T-cell (primary cell): ENCODE data around the gene GNAS-AS1. TPM values are rescaled to one million over a fixed set of nuclear protein-coding genes. Genes with fewer than 3 reads are reported as not detected.
"Not testable (repeated sequence)": the region's sequence is repeated elsewhere in the genome, so short reads cannot be mapped to it uniquely, and the experiment has no call there.

Experiments
- ATAC-seq, 4 experiments: fragments of 200-7000 bp in 3 of 4; fragments of 150-1000 bp in 1 of 4; cut with Tn5 transposase; replicated peaks in 1 of 4; 1 replicate in 3 of 4; 2 replicates in 1 of 4; pipeline ENCODE4 v1.10.0; 2021; ENCODE audit warnings: moderate library complexity in 3 of 4, mild to moderate bottlenecking in 2 of 4, moderate number of reproducible peaks in 1 of 4
- CTCF ChIA-PET, 2 donors: fragments of 300-600 bp; sonication (Branson Sonifier 250); formaldehyde crosslinking; loops; one replicate each; lab custom pipeline; 2022; ENCODE audit warnings: antibody characterized with exemption in 2 of 2; lab: Charles Lee
- POLR2A ChIA-PET, 2 donors: fragments of 300-600 bp; sonication (Branson Sonifier 250); formaldehyde crosslinking; loops; one replicate each; lab custom pipeline; 2022; ENCODE audit warnings: antibody characterized with exemption in 2 of 2; lab: Charles Lee
- DNase-seq, 35 experiments: peaks; one replicate each; pipeline versions ENCODE4 v3.0.0 to v3.0.0-alpha.2; 2013 to 2023
- H3K27ac ChIP-seq: one replicate; pipeline ENCODE4 v1.5.1; 2013; ENCODE audit warnings: low read length
- H3K27me3 ChIP-seq, 2 experiments: replicated peaks in 1 of 2; 1 replicate in 1 of 2; 2 replicates in 1 of 2; pipeline versions ENCODE4 v1.6.1 to v1.7.0; 2013; ENCODE audit warnings: low read length in 1 of 2, mixed read lengths in 1 of 2; ENCODE audit not compliant: control insufficient read depth in 2 of 2, insufficient read depth in 2 of 2; ENCODE audit errors: extremely low read depth in 1 of 2
- H3K36me3 ChIP-seq, 2 donors: 1 replicate in 1 of 2; 2 replicates in 1 of 2; pipeline versions ENCODE4 v1.6.1 to v1.7.0; 2013; ENCODE audit warnings: low read length in 1 of 2; ENCODE audit not compliant: control insufficient read depth in 2 of 2, insufficient read depth in 1 of 2; ENCODE audit errors: extremely low read depth in 1 of 2
- H3K4me1 ChIP-seq, 2 experiments: 1 replicate in 1 of 2; 2 replicates in 1 of 2; pipeline versions ENCODE4 v1.6.1 to v1.7.0; 2013; ENCODE audit warnings: low read length in 2 of 2, mixed read lengths in 1 of 2; ENCODE audit not compliant: insufficient read depth in 2 of 2, control insufficient read depth in 1 of 2; ENCODE audit errors: extremely low read depth in 1 of 2
- H3K4me3 ChIP-seq, 2 donors: 1 replicate in 1 of 2; 2 replicates in 1 of 2; pipeline versions ENCODE4 v1.5.1 to v1.7.0; 2013; ENCODE audit warnings: mild to moderate bottlenecking in 2 of 2, low read length in 1 of 2, moderate library complexity in 1 of 2; ENCODE audit not compliant: control insufficient read depth in 1 of 2; ENCODE audit errors: extremely low read depth in 1 of 2
- H3K9me3 ChIP-seq: 2 replicates; pipeline ENCODE4 v1.7.0; 2013
- H3K27ac Mint-ChIP-seq, 2 donors: one replicate each; pipeline ENCODE4 v1.8.0; 2020 to 2021; ENCODE audit warnings: mild to moderate bottlenecking in 2 of 2, mixed read lengths in 2 of 2
- H3K27me3 Mint-ChIP-seq, 2 donors: one replicate each; pipeline ENCODE4 v1.8.0; 2021 to 2022; ENCODE audit warnings: mixed read lengths in 2 of 2
- H3K36me3 Mint-ChIP-seq: one replicate; pipeline ENCODE4 v1.8.0; 2021; ENCODE audit warnings: mixed read lengths
- H3K4me1 Mint-ChIP-seq, 3 donors: one replicate each; pipeline ENCODE4 v1.8.0; 2020 to 2022; ENCODE audit warnings: mixed read lengths in 3 of 3, mild to moderate bottlenecking in 1 of 3
- H3K4me3 Mint-ChIP-seq, 3 donors: one replicate each; pipeline ENCODE4 v1.8.0; 2020 to 2022; ENCODE audit warnings: mild to moderate bottlenecking in 3 of 3, mixed read lengths in 3 of 3, moderate library complexity in 3 of 3
- H3K9me3 Mint-ChIP-seq, 3 donors: one replicate each; pipeline ENCODE4 v1.8.0; 2020 to 2022; ENCODE audit warnings: mixed read lengths in 3 of 3
- WGBS: methylation state at CpG from one replicate; pipeline ENCODE4 v1.1.5; 2013; ENCODE audit warnings: missing lambda C conversion rate; ENCODE audit not compliant: insufficient coverage; 5-methylcytosine and 5-hydroxymethylcytosine counted together
- total RNA-seq, 35 experiments: library from RNA in 6 of 35; stranded (reverse) in 6 of 35; fragments of 120-200 nt in 1 of 35; gene quantifications; one replicate each; pipeline versions ENCODE4 v1.2.1 to v1.2.4 and lab custom pipeline; 2013 to 2026

GNAS-AS1 gene
- total RNA-seq, 5 donors from 2014 or later (not counting 1 experiment from before 2014, with no cell fraction given) = 1.1 to 1.7 (median 1.5) TPM

DNA sequence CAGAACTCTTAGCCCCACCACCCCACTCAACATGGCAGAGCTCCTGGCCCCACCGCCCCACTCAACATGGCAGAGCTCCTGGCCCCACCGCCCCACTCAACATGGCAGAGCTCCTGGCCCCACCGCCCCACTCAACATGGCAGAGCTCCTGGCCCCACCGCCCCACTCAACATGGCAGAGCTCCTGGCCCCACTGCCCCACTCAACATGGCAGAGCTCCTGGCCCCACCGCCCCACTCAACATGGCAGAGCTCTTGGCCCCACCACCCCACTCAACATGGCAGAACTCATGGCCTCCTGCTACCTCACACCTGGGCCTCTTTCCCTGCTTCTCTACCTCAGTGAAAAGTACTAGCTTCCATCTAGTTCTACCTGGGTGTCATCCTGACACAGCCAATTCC is 21.9 kb downstream of the GNAS-AS1 start:
- H3K27ac ChIP-seq, H3K9me3 Mint-ChIP-seq, H3K9me3 ChIP-seq, H3K4me1 Mint-ChIP-seq, H3K36me3 ChIP-seq, POLR2A ChIA-PET, H3K4me3 Mint-ChIP-seq, H3K4me1 ChIP-seq, H3K27me3 ChIP-seq, H3K36me3 Mint-ChIP-seq, ATAC-seq, H3K27ac Mint-ChIP-seq, H3K4me3 ChIP-seq, DNase-seq, CTCF ChIA-PET: not testable (repeated sequence)
- WGBS = 100% methylated on average over 1 of the region's 5 CpGs
- peaks cover 10 to 18% of the 10 kb centered on the region in 2 donors for H3K27me3 Mint-ChIP-seq

DNA sequence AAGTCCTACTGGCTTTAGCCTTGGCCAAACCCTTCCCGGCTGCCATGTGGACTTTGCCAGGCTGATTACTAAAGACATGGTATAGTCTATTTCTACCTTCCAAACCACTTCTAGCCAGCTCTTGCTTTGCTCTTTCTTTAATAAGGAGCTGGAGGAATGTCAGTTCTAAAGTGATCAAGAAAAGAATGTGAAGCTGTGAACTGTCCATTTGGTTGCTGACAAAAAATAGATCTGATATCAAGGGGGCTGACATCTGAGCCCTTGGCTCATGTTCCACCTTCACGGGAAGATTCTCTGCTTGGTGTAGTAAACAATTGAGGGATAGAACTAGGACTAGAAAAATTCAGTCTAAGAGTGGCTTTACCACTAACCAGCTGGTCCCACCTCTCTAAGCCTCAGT is 22.6 kb downstream of the GNAS-AS1 start:
- no peaks in the 10 kb centered on the region for H3K4me1 ChIP-seq
- H3K27me3 ChIP-seq = peaks cover 0 to 5% of the 10 kb centered on the region in 2 experiments
- Mint-ChIP-seq H3K4me1 (peaks cover 0 to 6% (median 0%) of the 10 kb centered on the region in 3 donors), H3K9me3 (peaks cover 0 to 8% (median 0%) of the 10 kb centered on the region in 3 donors), H3K27ac (no peak overlapping the region), H3K36me3 (no peaks in the 10 kb centered on the region), H3K27me3 (peaks cover 3 to 11% of the 10 kb centered on the region in 2 donors), H3K4me3 (no peak overlapping the region)
- H3K27ac ChIP-seq = no peak overlapping the region
- DNase-seq (no peak), ATAC-seq (no peak)
- POLR2A ChIA-PET = no interaction called here
- CTCF ChIA-PET = no interaction called here
- no peak overlapping the region for H3K4me3 ChIP-seq
- H3K9me3 ChIP-seq = no peaks in the 10 kb centered on the region
- H3K36me3 ChIP-seq = peaks cover 0 to 2% of the 10 kb centered on the region in 2 donors
- no CpG with 5 or more reads among the region's 2 CpGs for WGBS

DNA sequence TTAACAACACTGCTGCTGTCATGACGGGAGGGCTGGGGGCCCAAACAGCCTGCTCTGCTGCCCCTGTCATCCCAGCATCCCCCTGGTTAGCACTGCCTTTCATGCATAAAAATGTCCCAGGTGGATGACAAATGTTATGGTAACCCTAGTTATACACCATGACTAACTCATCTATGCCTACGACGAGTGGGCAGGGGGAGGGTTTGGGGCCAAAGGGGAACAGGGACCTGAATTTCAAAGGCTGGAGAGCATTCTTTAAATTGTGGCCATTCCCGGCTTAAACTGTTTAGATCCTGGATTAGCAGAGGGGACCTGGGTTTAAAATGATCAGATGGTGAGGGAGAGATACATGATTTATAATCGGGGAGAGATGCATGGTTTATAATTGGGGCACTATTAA is 24.4 kb downstream of the GNAS-AS1 start:
- H3K27ac Mint-ChIP-seq = no peak overlapping the region
- H3K4me1 Mint-ChIP-seq = peaks cover 0 to 6% (median 0%) of the 10 kb centered on the region in 3 donors
- Histone ChIP-seq H3K9me3 (no peaks in the 10 kb centered on the region), H3K27me3 (peaks cover 0 to 8% of the 10 kb centered on the region in 2 experiments), H3K36me3 (peaks cover 0 to 2% of the 10 kb centered on the region in 2 donors), H3K4me1 (no peaks in the 10 kb centered on the region), H3K4me3 (no peak overlapping the region), H3K27ac (no peak overlapping the region)
- ATAC-seq (no peak), DNase-seq (no peak)
- no peak overlapping the region for H3K4me3 Mint-ChIP-seq
- H3K36me3 Mint-ChIP-seq = peaks cover 1% of the 10 kb centered on the region
- ChIA-PET POLR2A (no interaction called here), CTCF (no interaction called here)
- peaks cover 0 to 8% (median 0%) of the 10 kb centered on the region in 3 donors for H3K9me3 Mint-ChIP-seq
- WGBS = no CpG with 5 or more reads among the region's 5 CpGs
- no peaks in the 10 kb centered on the region for H3K27me3 Mint-ChIP-seq

DNA sequence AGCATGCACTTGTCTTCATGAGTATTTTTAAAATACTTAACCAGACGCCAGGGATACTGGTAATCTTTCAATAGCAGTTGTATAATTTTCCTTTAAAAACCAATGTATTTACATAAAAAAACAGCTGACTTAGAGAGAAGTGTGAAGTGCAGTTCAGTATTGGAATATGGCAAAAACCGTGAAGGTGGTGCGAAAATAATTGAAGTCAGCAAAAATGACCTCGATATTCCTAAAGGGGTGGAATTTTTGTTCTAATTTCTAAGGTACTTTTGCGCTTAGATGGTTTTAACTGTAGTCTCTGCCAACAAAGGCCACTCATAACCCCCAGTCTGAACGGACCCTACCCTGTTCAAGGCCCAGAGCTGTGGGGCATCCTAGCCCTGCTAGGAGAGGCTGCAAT is 25.3 kb downstream of the GNAS-AS1 start:
- no peaks in the 10 kb centered on the region for H3K9me3 ChIP-seq
- peaks cover 0 to 6% (median 0%) of the 10 kb centered on the region in 3 donors for H3K4me1 Mint-ChIP-seq
- peaks cover 0 to 2% of the 10 kb centered on the region in 2 donors for H3K36me3 ChIP-seq
- no peak for ATAC-seq
- H3K27ac ChIP-seq = no peak overlapping the region
- DNase-seq = no peak
- H3K9me3 Mint-ChIP-seq = peaks cover 0 to 5% (median 0%) of the 10 kb centered on the region in 3 donors
- ChIA-PET POLR2A (interaction anchor here in 1 of 2 donors (0.5 kb wide), 1 partner anchor 618 kb away, joined by 7 read pairs; no protein-coding TSS in a partner anchor), CTCF (no interaction called here)
- H3K4me3 Mint-ChIP-seq = no peak overlapping the region
- H3K27ac Mint-ChIP-seq = no peak overlapping the region
- H3K27me3 ChIP-seq = peaks cover 0 to 13% of the 10 kb centered on the region in 2 experiments
- H3K4me1 ChIP-seq = no peaks in the 10 kb centered on the region
- 88% methylated on average over 5 of the region's 6 CpGs for WGBS
- H3K36me3 Mint-ChIP-seq = peaks cover 3% of the 10 kb centered on the region
- no peak overlapping the region for H3K4me3 ChIP-seq
- H3K27me3 Mint-ChIP-seq = no peaks in the 10 kb centered on the region

DNA sequence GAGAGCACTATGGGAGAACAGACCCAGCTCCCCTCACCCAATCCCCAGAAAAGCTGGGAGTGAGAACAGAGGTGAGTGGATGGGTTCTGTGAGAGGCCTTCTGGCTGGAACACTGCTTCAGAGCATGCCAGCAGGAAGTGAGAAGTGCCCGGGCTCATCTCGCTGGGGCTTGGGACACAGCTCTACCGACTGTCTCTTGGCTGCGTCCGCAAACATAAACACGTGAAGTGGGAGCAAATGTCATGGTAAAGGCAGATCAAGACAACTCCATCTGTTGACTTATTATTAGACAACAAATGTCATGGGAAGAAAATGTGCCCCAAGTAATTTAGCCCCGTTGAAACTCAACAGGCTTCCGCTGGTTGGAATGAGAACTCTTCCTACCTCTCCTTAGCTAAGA is 25.9 kb downstream of the GNAS-AS1 start:
- Histone ChIP-seq H3K4me1 (no peaks in the 10 kb centered on the region), H3K9me3 (no peaks in the 10 kb centered on the region), H3K36me3 (peaks cover 0 to 2% of the 10 kb centered on the region in 2 donors), H3K27me3 (peaks cover 0 to 13% of the 10 kb centered on the region in 2 experiments), H3K4me3 (no peak overlapping the region), H3K27ac (no peak overlapping the region)
- no peak for DNase-seq
- no peak for ATAC-seq
- peaks cover 0 to 5% (median 0%) of the 10 kb centered on the region in 3 donors for H3K9me3 Mint-ChIP-seq
- 92% methylated on average over 6 of the region's 8 CpGs for WGBS
- H3K36me3 Mint-ChIP-seq = peaks cover 3% of the 10 kb centered on the region
- ChIA-PET CTCF (no interaction called here), POLR2A (no interaction called here)
- peaks cover 0 to 6% (median 0%) of the 10 kb centered on the region in 3 donors for H3K4me1 Mint-ChIP-seq
- H3K4me3 Mint-ChIP-seq = no peak overlapping the region
- no peaks in the 10 kb centered on the region for H3K27me3 Mint-ChIP-seq
- no peak overlapping the region for H3K27ac Mint-ChIP-seq

DNA sequence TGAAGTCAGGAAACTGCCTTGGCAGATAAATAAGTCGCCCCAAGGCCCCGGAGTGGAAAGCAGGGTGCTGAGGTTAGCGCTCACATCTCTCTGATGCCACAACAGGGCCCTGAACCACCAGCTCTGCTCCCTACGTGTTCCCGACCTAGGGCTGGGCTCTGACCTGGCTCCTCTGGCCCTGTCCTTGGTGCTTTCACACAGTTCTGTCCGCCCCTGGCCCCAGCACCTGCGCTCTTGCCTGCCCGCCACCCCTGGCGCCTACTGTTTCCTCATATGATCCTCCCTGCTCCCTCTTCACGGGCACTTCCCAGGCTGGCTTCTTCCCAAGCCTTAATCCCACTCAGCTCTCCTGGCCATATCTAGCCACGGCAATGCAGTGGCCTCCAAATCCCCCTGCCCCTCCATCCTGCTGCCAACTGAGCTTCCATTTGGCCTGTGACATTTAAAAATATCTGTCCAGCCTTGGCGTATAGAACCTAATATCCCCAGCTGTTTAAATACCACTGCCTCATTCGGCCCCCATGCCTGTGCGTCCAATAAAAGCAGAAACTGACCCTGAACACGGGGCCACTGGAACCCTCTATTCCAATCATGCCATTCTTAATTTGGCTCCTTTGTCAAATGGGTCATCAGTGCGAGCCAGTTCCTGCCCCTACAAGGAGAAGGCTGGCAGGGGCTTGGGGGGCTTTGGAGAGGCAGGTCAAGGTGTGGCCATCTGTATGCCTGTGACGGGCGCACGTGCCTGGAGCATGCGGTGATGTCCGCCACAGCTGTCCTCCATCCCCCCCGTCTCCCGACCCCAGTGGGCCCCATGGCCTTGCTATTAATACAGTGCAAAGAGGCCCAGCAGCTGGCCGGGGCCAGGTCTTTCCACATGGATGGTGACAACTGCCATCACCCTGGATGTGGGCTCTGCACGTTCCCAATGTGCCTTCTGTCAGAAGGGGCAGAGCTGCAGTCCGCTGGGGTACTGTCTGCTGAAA is 27.7 kb downstream of the GNAS-AS1 start:
- Histone ChIP-seq H3K27me3 (peaks cover 0 to 13% of the 10 kb centered on the region in 2 experiments), H3K9me3 (no peaks in the 10 kb centered on the region), H3K27ac (no peak overlapping the region), H3K4me3 (no peak overlapping the region), H3K4me1 (no peaks in the 10 kb centered on the region), H3K36me3 (peaks cover 0 to 2% of the 10 kb centered on the region in 2 donors)
- 94% methylated on average over 24 of the region's 26 CpGs for WGBS
- ATAC-seq (no peak), DNase-seq (no peak)
- Mint-ChIP-seq H3K27ac (no peak overlapping the region), H3K4me3 (no peak overlapping the region), H3K9me3 (no peaks in the 10 kb centered on the region), H3K36me3 (peaks cover 3% of the 10 kb centered on the region), H3K27me3 (no peaks in the 10 kb centered on the region), H3K4me1 (peaks cover 0 to 6% (median 0%) of the 10 kb centered on the region in 3 donors)
- ChIA-PET POLR2A (no interaction called here), CTCF (no interaction called here)
